Suprapubic skin (tissue), 4 donors: Measurements from ENCODE around the gene LRMDA.

Source experiments
- CTCF ChIP-seq, 2 donors: fragments of 200-600 bp in 1 of 2; fragments of 450-650 bp in 1 of 2; sonication (generic) in 1 of 2; IDR thresholded peaks; one replicate each; pipeline ENCODE4 v1.5.1; 2016 to 2019; ENCODE audit warnings: antibody characterized with exemption in 2 of 2, mild to moderate bottlenecking in 1 of 2, moderate library complexity in 1 of 2
- EP300 ChIP-seq: sonication (generic); formaldehyde crosslinking; IDR thresholded peaks from one replicate; pipeline ENCODE4 v1.6.1; 2017; ENCODE audit warnings: antibody characterized with exemption
- POLR2A ChIP-seq, 2 donors: fragments of 450-650 bp; IDR thresholded peaks; one replicate each; pipeline ENCODE4 v1.6.1; 2017; ENCODE audit warnings: antibody characterized with exemption in 2 of 2, mild to moderate bottlenecking in 2 of 2, moderate library complexity in 2 of 2
- POLR2AphosphoS5 ChIP-seq, 3 donors: sonication (generic); formaldehyde crosslinking; IDR thresholded peaks; one replicate each; pipeline ENCODE4 v1.6.1; 2017; ENCODE audit warnings: antibody characterized with exemption in 3 of 3

- TF ChIP-seq CTCF (IDR thresholded peaks at IDR 0.05): no peak
- no peak for TF ChIP-seq POLR2A (IDR thresholded peaks at IDR 0.05)
- TF ChIP-seq EP300: no peak
- TF ChIP-seq POLR2AphosphoS5 (IDR thresholded peaks at IDR 0.05): no peak
Measured at GRCh38 chr10:76198287-76199035, 767.0 kb downstream of the LRMDA start.
